GM18907 (cell line): ENCODE measurements around the gene BMPER.

ENCODE experiments used
- ATAC-seq: cut with Tn5 transposase; IDR thresholded peaks from one replicate; pipeline ENCODE4 v1.9.1; 2021; ENCODE audit warnings: mild to moderate bottlenecking, moderate library complexity; ENCODE audit not compliant: unreplicated experiment

BMPER gene

DNA sequence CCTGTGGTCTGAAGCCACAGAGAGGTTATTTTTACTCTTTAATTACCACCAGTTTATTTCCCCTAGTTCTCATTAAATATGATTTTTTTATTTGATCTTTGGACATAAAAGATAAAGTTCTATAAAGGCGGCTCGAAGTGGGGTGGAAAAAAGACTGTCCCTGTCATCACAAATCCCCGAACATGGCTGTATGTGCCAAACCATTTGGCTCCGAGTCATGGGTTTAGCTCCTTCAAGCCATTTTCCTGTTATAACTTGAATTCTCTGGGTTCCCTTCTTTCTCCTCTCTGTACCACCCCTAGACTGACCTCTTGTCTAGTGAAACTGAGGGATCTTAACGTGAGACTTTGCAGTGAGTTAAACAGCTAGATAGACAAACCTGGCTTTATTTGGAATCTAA, 181.6 kb downstream of the BMPER start:
- ATAC-seq, result no peak

DNA sequence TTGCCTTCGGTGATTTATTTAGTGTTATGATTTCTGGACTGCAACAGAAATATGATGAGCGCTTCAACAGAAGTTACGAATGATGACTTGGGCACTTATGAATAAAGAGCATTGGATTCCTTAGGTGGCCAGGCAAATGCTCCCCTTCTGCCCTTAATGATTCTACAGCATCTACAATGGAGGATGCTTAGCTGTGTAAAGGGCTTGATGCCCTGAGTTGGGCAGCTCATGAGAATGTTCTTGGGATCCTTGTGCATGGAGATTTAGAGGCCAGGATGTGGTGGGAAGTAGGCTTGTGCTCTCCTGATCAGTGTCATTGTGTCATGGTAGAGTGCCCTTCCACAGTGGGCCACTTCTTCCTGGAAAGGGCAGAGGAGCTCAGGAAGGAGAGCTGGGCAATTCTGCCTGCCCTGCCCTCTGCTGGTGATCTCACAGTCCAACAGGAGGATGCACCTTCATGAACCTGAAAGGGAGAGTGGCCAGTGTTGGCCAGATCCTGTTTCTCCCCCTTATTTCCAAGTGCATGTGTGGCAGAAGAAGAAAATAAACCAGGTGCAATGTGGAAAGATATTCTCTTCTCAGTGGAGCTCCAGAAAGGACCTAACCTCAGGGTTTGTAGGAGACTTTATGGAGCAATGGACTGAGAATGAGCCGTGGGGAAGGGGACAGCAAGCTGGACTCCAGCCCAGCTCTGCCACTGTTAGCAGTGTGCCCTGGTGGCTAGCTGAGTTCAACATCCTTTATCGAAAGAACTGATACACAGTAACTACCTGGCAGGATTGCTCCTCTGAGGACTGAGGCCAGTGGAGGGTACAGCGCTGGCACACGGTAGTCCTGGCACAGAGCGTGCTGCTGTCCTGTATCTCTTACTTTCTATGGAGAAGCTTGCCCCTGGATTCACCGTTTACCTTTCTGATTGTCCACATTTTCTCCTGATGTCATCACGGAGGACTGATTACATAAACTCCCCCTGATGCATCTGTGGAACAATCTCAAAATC, 182.9 kb downstream of the BMPER start:
- ATAC-seq, result no peak

DNA sequence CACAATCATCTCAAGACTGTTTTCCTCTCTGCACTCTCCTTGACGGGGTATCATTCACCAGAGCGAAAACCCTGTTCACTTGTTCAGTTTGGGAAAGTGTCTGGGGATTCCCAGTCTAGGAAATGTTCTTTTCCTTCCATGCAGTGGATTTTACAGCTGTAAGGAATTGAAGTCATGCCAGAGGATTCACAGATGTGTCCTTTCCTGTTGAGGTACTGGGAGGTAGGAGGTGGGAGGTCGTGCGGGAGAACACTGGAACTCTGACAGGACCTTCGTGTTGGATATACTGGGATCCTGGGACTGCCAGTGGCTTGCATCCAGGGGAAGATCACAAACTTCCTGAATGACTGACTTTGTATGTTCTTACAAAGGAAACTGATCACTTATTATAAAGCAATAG, 185.5 kb downstream of the BMPER start:
- ATAC-seq, result no peak

GRCh38 chr7:34091321-34091917, 186.1 kb downstream of the BMPER start:
- ATAC-seq, result peak; percentile 60

DNA sequence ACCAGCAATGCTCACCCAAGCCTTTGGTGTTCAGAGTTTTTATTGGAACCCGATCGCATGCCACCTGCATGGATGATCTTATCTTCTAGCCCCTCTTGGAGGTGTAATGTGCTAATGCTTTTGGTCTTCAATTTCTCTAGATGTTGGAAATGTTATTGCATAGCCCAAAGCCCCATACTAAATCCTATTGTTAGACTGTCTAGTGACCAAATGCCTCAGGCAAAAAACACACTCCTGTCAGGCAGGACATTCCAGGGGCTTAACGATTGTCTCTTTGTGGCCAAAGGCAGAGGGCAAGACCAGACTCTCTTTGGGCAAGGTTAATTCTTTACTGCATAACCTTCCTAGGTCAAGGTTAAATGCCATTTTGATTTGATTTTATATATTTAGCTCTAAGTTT, 187.9 kb downstream of the BMPER start:
- ATAC-seq, result no peak

DNA sequence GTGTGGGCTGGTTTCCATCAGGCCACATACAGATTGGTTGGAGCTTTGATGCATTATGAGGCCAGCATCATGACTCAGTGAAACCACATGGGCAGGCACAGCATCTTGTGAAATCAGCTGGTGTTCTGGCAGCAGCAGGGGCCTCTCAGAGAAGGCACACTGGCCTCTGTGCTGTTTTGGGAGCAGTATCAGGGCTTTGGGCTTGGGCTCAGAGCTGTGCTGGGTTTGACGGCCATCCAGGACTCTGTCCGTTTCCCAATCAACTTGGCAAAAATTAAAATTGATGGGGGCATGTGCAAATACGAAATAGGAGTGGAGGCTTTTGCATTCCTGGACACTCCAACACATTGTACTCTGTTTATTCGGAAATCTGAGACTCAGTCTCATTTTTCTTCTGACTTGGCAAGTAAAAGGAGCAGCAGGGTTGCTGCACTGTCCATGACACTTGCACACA, 190.9 kb downstream of the BMPER start:
- ATAC-seq, result no peak

- no peak for ATAC-seq
Measured at GRCh38 chr7:34096777-34097176, 191.4 kb downstream of the BMPER start.

GRCh38 chr7:34100661-34101060, 195.3 kb downstream of the BMPER start:
- ATAC-seq, result no peak

GRCh38 chr7:34104115-34104514, 198.8 kb downstream of the BMPER start:
- no peak for ATAC-seq

DNA sequence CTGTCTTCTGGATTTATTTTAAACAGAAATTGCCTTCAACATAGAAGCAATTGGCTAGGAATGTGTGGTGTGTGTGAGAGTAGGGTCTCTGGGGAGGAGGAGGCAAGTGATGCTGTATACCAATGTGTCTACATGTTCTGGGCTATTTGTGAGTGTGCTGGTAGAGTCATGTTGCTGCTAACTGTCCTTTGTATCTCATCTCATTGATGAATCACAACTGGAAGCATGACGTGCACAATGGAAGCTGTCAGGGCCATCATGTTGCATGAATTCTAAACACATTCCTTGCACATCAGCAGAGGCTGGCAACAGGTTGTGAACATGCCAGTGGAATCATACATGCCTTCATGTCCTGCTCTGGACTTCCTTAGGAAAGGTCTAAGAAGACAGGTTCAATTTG, 199.7 kb downstream of the BMPER start:
- ATAC-seq, result no peak

DNA sequence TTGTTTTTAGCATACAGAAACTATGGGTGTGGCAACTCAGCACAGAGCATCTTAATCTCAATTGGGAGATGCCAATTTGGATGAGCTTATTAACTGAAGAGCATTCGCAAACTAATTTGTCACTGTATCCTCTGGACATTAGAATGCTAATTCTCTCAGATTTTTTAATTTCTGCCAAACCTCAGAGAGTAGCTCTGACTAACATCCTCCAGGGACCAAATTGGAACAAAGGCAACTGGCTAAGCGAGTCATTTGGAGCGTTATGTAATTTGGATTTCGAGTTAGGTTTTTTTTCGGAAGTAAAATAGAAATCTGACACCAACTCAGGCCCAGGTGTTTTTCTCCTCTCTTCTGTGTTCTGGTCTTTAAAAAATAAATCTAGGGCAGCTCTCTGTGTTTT, 201.9 kb downstream of the BMPER start:
- ATAC-seq, result no peak

GRCh38 chr7:34108165-34108564, 202.8 kb downstream of the BMPER start:
- no peak for ATAC-seq

DNA sequence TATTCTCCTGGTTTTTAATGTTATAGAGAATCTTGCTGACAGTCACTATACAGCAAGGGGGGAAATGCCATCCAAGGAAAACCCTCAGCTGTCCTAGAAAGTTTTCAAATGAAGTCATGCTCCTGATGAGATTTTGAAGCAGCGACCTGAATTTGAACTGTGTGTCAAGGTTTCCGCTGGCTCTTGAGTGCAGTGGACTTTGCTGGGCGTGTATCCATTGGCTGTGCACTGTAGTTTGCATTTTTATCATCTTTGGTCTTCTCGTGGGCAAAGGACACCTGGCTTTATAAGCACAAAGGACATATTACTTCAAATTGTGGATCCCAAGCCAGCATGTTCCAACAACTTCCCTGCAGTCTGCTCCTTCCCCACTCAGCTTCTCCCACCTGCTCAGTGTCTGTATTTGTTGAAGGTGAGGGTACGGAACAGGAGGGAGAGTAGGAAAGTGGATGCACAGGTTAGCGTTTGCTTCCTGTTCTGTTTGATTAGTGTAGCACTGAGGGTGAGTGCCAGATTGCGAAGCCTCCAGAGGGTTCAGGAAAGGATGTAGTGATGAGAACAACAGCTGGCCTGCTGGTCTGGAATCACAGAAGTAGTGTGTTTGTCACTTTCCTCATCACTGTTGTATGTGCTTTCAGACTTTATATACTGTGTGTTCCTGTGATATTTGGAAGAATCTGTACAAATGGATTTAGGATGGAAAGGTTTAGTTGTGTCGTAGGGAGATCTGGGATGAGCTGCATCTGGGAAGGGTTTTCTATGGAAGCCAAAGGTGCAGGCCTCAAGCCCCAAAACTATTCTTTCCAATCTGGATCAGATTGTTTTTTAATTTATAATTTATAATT, 204.8 kb downstream of the BMPER start:
- ATAC-seq, result no peak

GRCh38 chr7:34111031-34111430, 205.7 kb downstream of the BMPER start:
- ATAC-seq, result no peak

DNA sequence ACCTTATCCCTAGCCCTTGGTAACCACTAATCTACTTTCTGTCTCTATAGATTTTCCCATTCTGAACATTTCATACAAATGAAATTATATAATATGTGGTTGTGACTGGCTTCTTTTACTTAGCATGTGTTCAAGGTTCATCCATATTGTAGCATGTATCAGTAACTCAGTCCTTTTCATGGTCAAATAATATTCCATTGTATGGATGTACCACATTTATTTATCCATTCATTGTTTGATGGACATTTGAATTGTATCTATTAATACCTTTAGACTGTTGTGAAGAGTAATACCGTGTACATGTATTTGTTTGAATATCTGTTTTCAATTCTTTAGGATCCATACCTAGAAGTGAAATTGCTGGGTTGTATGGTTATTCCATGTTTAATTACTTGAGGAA, 210.2 kb downstream of the BMPER start:
- no peak for ATAC-seq

- no peak for ATAC-seq
Measured at GRCh38 chr7:34117573-34117972, 212.2 kb downstream of the BMPER start.

- ATAC-seq, result no peak
Measured at GRCh38 chr7:34121366-34121765, 216.0 kb downstream of the BMPER start.

- ATAC-seq, result no peak
Measured at GRCh38 chr7:34123316-34123715, 218.0 kb downstream of the BMPER start.

- ATAC-seq, result no peak
Measured at GRCh38 chr7:34124765-34125164, 219.4 kb downstream of the BMPER start.

- no peak for ATAC-seq
Measured at GRCh38 chr7:34128762-34129161, 223.4 kb downstream of the BMPER start.

DNA sequence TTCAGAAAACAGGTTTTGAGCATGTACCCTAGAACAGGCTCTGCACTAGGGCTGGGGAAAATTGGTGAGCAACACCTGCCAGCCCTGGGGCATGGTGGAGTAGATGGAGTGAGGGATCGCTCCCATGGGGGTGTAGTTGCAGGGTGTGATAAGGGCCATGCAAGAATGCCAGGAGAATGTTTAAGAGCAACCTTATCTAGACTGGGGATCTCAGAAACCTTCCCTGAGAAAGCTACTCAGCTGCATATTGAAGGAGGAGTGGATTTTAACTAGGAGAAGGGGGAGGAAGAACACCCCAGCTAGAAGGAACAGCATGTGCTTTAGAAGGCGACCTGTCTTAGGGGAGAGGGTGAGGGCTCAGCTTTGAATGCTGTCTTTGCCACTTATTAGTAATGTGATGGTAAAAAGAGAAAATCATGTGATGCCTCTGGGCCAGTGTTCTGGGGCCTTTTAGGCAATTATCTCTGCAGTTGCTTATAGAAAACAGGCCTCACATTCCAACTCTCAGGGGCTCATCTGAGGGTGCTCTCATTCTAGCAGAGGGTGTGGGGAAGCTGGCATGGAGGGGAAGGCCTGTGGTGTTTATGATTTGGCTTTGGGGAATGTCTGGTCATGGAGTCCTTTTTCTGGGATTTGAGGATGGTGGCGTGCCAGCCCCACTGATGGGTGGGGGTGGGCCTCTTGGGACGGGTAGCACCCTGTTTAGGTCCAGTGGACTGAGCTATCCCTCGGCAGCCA, 225.4 kb downstream of the BMPER start:
- ATAC-seq, result no peak
